ENCODE results near the gene RHBDD2.
A peak's percentile ranks its signal among the peaks of the same experiment; 100 is the strongest.
"Not testable (repeated sequence)": the region's sequence is repeated elsewhere in the genome, so short reads cannot be mapped to it uniquely, and the experiment has no call there.

The RHBDD2 gene

DNA sequence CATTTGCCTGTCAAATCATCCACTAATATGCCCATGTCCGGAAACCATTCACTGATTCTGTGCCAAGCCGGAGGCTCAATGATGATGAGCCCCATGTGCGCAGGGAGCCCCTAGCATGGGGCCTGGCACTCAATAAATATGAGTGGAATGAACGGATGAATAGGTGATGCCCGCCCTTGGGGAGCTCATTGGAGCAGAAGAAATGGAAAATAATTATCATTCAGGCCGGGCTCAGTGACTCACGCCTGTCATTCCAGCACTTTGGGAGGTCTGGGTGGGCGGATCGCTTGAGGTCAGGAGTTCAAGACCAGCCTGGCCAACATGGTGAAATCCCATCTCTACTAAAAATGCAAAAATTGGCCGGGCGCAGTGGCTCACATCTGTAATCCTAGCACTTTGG is 11.0 kb downstream of the RHBDD2 start:
- no peak for DNase-seq

- not testable (repeated sequence) for DNase-seq
Measured at GRCh38 chr7:75891237-75891636, 12.4 kb downstream of the RHBDD2 start.

- DNase-seq: no peak
Measured at GRCh38 chr7:75891815-75892411, 13.1 kb downstream of the RHBDD2 start.

GRCh38 chr7:75892634-75893272 is 13.9 kb downstream of the RHBDD2 start:
- DNase-seq: no peak

DNA sequence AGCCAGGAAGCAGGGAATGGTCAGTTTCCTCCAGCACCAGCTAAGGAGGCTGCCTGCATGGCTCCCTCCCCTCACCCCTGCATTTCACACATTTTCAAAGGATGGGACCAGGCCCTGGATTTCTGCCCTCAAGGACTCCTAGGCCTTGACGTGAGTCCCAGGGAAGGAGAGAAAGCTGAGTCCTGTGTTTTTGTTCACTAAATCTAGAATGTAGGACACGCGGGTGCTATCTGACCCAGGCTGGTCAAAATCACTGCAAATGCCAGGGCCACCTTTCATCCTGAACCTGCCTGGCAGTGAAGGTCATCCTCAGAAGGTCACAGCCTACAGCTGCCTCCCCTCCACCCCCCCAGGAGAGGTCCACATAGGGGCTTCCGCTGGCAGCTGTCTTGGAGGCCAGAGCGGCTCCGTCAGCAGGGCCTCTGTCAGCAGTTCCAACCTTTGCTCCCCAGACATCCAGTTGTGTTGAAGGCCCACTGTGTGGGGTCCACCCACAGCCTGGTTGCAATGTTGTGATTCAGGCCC is 18.0 kb downstream of the RHBDD2 start:
- DNase-seq: no peak

GRCh38 chr7:75900617-75901315 is 21.9 kb downstream of the RHBDD2 start:
- no peak for DNase-seq

DNA sequence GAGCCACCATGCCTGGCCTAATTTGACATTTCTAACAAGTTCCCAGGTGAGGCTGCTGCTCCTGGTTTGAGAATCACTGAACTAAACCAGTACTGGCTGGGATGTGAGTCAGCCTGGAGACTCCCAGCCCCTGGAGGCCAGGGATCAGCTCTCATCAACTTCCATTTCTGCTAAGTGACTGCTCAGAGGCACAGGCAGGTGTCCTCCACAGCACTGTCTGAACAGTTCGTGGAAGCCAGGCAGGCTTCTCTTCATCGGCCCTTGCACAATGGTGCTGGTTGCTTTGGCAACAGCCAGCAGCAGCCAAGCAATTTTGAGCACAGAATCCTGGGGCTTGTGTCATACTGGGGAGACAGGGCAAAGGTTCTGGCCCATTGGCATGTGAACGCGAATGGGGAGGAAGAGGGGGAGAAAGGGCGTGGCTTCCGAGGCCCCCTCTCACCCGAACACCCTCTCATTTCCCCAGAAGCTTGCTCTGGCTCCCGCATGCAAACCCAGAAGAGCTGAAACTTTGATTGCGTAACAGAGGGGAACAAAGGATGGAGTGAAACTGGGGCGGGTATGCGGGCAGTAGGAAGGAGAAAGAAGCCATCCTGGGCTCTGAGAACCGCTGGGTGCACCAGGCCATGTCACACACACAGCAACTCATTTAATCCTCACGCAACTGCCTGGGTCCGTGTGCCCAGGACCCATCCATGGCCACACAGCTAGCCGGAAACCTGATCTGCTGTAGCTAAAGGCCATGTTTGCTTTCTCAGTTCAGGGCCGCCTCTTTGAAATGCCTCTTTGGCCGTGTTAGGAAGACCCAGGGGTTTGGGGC is 27.2 kb downstream of the RHBDD2 start:
- DNase-seq: peak; percentile 21

DNA sequence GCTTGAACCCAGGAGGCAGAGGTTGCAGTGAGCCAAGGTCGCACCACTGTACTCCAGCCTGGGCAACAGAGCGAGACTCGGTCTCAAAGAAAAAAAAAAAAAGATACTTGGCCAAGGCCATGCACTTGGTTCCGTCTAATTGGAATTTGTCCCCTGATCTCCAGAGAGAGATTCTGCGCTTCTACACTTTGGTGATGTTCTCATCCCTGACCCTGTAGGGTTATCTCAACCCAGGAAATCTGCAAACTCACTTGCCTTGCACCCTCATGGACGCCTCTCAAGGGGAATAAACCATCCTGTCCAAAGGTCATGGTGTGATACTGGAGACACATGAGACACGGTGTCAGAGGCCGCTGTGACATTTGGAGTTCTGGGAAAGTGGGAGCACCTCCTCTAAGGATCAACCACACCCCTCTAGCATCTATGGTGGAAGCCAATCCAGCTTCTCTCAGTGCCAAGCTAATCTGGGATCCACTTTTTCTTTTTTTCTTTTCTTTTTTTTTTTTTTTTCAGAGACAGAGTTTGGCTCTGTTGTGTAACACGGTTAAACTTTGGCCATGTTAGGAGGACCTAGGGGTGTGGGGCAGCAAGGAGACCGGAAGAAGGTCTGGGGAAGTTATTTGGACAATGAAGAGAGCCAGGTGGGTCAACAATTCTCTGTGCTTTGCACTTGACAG is 28.3 kb downstream of the RHBDD2 start:
- DNase-seq: no peak

- DNase-seq: not testable (repeated sequence)
Measured at GRCh38 chr7:75907668-75908039, 28.8 kb downstream of the RHBDD2 start.

DNA sequence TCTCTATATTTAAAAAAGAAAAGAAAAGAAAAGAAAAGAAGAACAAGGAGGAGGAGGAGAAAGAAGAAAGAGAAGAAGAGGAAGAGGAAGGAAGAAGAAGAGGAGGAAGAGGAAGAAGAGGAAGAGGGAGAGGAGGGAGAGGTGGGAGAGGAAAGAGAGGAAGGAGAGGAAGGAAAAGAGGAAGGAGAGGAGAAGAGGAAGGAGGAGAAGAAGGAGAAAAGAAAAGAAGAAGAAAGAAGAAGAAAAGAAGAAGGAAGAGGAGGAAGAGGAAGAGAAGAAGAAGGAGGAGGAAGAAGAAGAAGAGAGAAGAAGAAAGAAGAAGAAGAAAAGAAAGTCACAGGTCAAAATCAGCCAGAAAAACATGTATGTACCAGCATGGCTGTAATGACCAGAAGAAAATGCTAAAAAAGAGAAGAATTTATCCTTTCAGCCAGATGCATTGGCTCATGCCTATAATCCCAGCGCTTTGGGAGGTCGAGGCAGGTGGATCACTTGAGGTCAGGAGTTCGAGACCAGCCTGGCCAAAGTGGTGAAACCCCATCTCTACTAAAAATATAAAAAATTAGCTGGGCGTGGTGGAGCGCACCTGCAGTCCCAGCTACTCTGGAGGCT is 30.8 kb downstream of the RHBDD2 start:
- DNase-seq: no peak

DNA sequence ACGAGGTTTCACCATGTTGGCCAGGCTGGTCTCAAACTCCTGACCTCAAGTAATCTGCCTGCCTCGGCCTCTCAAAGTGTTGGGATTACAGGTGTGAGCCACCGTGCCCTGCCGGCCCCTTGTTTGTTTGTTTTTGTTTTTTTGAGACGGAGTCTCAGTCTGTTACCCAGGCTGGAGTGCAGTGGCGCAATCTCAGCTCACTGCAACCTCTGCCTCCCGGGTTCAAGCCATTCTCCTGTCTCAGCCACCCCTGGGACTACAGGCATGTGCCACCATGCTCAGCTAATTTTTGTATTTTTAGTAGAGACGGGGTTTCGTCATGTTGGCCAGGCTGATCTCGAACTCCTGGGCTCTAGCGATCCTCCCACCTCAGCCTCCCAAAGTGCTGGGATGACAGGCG is 32.4 kb downstream of the RHBDD2 start:
- DNase-seq: not testable (repeated sequence)

GRCh38 chr7:75913437-75913836 is 34.6 kb downstream of the RHBDD2 start:
- no peak for DNase-seq

DNA sequence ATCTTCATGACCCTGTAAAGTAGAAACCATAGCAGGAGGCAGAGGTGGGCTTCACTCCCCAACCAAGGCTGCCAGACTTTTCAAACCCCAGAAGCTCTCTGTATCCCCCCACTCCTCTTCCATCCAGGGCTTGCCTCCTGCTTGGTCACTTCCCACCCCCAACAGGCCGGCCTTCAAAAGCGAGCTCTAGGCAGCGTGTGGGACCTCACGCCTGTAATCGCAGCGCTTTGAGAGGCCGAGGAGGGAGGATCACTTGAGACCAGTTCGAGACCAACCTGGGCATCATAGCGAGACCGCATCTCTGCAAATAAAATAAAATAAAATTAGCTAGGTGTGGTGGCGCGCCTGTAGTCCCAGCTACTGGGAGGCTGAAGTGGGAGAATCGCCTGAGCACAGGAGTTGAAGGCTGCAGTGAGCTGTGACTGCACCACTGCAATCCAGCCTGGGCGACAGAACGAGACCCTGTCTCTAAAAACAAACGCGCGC is 35.4 kb downstream of the RHBDD2 start:
- no peak for DNase-seq

DNA sequence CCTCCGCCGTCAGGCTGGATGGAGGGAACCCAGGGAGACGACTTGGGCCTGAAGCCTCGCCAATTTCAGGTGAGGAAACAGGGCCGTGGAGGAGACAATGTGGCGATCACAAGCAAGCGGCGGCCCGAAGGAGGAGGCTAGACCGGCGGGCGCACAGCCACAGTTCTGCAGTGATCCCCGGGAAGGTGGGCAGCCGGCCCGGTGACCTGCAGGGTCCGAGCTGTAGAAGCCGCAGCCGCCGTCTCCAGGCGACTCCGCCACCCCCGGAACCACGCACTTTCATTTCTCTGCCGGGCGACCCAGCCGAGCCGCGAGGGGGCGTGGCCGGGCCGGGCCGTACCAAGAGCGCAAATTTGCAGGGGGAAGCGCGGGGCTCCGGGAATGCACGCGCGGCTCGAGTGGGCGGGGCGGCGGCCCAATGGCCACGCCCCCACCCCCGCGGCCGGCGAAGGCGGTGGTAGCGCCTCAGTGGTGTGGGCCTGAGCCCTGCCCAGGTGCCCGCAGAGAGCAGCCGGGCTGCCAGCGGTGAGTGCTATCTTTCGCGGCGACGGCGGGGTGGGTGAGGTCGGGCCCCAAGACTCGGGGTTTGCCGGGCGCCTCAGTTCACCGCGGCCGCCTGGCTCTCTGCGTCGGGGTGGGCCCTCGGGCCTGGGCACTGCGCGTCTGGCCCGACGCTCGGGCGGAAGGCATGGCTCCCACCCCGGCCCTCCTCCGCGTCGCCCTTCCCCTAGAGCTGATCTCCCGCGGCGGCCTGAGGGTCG is 36.0 kb downstream of the RHBDD2 start, which contains the start of gene POR:
Gene POR, plus strand, starts transcription at position 501 of the 761 bp plus-strand sequence. CDS start 38,847 bp downstream, outside the sequence.
- peak; percentile 98 for DNase-seq

DNA sequence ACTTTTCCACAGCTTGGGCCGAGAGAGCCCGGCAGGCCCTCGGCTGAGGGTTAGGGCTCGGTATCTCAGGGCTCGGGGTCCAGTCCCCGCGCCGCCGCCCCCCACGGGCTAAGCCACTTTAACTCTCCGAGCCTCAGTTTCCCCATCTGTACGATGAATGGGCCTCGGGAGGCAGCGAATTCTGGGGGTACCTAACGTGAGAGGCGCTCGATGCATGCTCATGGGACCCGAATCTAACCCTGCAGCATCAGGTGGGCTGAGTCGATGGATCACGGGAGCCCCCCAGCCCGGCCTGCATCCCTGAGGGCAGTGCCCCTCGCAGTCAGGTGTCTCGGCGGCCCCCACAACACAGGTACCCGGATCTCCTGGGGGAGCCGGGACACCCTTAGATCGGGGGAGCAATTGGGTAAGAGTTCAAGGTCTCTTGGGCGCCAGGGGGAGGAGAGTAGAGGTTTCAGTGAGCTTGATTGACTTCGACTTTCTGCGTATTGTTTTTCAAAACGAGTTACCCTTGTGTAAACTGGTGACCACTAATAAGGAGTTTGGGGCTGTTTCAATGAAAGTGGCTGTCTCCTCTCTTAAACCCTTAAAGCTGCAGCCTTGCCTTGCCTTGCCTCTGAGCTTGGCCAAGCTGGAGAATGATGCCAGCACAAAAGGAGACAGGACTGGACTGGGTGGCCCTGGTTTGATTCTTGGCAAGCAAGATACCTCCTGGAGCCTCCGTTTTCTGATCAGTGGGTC is 36.8 kb downstream of the RHBDD2 start:
- peak; percentile 28 for DNase-seq

GRCh38 chr7:75916259-75916658 is 37.4 kb downstream of the RHBDD2 start:
- DNase-seq: no peak

GRCh38 chr7:75916685-75917634 is 38.1 kb downstream of the RHBDD2 start:
- no peak for DNase-seq

DNA sequence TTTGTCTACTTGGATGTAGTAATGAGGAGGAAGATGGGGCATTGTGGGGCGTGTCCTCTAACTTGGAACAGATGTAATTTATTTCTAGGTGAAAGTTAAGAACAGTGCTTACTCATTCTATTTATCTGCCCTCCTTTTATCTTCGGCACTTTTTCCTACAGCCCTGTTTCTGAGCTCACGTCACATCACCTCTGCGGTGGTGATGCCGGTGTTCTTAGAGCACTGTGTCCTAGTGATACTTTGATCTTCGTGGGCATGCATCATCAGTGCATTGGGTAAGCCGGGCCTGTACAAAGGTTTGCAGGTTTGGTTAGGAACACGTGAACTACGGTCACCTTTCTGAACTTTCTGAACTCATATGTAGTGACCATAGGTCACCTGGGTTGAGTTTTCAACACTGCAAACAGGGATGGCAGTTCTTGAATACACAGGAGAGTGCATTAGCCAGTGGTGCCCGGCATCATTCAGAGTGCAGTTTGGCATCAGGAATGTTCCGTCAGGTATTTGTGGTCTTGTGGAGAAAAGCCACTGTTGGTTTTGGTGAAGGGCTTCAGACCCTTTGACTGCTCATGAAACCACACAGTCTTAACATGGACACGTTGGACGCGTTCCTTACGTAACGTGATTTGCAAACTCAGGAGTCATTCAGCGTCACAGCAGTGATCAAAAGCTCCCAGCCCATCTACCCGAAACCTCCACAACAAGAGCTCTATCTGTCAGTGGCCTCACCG is 41.8 kb downstream of the RHBDD2 start:
- no peak for DNase-seq
